PFSK-1 (cell line): ENCODE measurements around the gene STARD6.

Source experiments
- FOXP2 ChIP-seq: optimal IDR thresholded peaks from 2 replicates; pipeline ENCODE3; 2011; ENCODE audit warnings: borderline replicate concordance, control low read depth, inconsistent platforms; ENCODE audit not compliant: insufficient read depth; ENCODE audit errors: extremely low read length, extremely low read depth
- POLR2AphosphoS5 ChIP-seq: IDR thresholded peaks from 2 replicates; pipeline ENCODE4 v1.6.1; 2012; ENCODE audit warnings: low read depth, mild to moderate bottlenecking, control low read depth, low read length, moderate library complexity
- SIN3A ChIP-seq: IDR thresholded peaks from 2 replicates; pipeline ENCODE4 v1.6.1; 2012; ENCODE audit warnings: mild to moderate bottlenecking, low read length, moderate library complexity, borderline replicate concordance; ENCODE audit not compliant: insufficient read depth
- TAF1 ChIP-seq: IDR thresholded peaks from 2 replicates; pipeline ENCODE4 v1.6.1; 2012; ENCODE audit warnings: low read length, control low read depth, borderline replicate concordance; ENCODE audit not compliant: insufficient read depth
- TF ChIP-seq, protein P1 (sequence below), 2 experiments: IDR thresholded peaks; 2 replicates each; pipeline versions ENCODE4 v1.6.1 to v1.8.0; 2011 to 2012; ENCODE audit warnings: low read depth in 2 of 2, low read length in 2 of 2, control low read depth in 1 of 2, inconsistent platforms in 1 of 2, mild to moderate bottlenecking in 1 of 2, moderate library complexity in 1 of 2; ENCODE audit not compliant: insufficient read depth in 1 of 2

DNA sequence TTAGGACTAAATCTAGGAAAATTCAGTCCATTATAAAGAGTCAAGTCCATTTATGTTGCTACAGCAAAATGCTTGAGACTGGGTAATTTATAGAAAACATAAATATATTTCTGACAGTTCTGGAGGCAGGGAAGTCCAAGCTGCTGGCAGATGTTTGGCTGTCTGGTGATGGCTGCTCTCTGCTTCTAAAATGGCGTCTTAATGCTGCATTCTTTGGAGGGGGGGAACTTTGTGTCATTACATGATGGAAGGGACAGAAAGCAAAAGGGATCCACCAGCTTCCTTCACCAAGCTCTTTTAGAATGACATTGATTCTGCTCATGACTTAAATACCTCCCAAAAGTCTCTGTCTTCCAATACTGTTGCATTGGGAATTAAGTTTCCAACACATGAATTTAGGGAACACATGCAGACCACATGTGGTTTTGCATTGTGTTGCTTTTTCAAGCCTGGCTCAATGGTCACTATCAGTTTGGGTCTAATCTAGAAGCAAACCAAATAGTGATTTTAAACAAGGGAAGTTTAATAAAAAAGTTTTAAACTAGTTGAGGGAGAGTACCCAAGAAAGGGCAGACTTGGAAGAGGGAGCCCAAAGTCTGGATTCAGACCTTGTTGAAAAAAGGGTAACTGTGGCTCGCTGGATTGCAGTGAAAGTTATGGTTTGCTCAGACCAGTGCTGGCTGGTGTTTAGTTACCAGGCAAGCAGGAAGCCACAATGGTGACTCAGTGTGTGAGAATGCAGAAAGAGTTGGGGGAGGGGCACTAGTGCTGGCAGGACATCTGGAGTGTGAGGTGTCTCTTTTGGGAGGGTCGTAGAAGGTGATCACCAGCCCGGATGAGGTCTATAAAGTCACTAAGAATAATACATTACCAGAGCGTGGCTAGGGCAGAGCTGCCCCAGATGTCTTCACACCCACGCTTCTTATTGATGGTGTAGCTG is 30.8 kb upstream of the STARD6 start:
- TF ChIP-seq, protein P1, sequence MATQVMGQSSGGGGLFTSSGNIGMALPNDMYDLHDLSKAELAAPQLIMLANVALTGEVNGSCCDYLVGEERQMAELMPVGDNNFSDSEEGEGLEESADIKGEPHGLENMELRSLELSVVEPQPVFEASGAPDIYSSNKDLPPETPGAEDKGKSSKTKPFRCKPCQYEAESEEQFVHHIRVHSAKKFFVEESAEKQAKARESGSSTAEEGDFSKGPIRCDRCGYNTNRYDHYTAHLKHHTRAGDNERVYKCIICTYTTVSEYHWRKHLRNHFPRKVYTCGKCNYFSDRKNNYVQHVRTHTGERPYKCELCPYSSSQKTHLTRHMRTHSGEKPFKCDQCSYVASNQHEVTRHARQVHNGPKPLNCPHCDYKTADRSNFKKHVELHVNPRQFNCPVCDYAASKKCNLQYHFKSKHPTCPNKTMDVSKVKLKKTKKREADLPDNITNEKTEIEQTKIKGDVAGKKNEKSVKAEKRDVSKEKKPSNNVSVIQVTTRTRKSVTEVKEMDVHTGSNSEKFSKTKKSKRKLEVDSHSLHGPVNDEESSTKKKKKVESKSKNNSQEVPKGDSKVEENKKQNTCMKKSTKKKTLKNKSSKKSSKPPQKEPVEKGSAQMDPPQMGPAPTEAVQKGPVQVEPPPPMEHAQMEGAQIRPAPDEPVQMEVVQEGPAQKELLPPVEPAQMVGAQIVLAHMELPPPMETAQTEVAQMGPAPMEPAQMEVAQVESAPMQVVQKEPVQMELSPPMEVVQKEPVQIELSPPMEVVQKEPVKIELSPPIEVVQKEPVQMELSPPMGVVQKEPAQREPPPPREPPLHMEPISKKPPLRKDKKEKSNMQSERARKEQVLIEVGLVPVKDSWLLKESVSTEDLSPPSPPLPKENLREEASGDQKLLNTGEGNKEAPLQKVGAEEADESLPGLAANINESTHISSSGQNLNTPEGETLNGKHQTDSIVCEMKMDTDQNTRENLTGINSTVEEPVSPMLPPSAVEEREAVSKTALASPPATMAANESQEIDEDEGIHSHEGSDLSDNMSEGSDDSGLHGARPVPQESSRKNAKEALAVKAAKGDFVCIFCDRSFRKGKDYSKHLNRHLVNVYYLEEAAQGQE (IDR thresholded peaks at IDR 0.05; ENCODE audit: insufficient read depth in 1 of 2, low read depth in 2 of 2, low read length in 2 of 2) = no peak
- no peak for TF ChIP-seq POLR2AphosphoS5
- TF ChIP-seq SIN3A = no peak
- peak; percentile 56 for TF ChIP-seq FOXP2
- TF ChIP-seq TAF1 = no peak
